Heart right ventricle (tissue), 16 donors: ENCODE measurements around the gene GFI1B. TPM values are rescaled to one million over a fixed set of nuclear protein-coding genes. Genes with fewer than 3 reads are reported as not detected.
"Not testable (repeated sequence)": the region's sequence is repeated elsewhere in the genome, so short reads cannot be mapped to it uniquely, and the experiment has no call there.

ENCODE experiments used
- ATAC-seq, 8 donors: fragments of 200-7000 bp; cut with Tn5 transposase; one replicate each; pipeline ENCODE4 v1.9.1; 2020; ENCODE audit warnings: mild to moderate bottlenecking in 8 of 8, moderate library complexity in 8 of 8, moderate number of reproducible peaks in 1 of 8
- DNase-seq, 2 donors: peaks; one replicate each; pipeline ENCODE4 v3.0.0-alpha.2; 2020
- H3K27ac ChIP-seq, 10 donors: fragments of 200-600 bp; sonication (generic) in 2 of 10; one replicate each; pipeline versions ENCODE4 v1.5.0 to v1.8.0; 2020 to 2022; ENCODE audit warnings: mild to moderate bottlenecking in 3 of 10
- H3K27me3 ChIP-seq, 7 donors: fragments of 200-600 bp; one replicate each; pipeline ENCODE4 v1.8.0; 2021 to 2022; ENCODE audit warnings: mild to moderate bottlenecking in 2 of 7
- H3K36me3 ChIP-seq, 9 donors: fragments of 200-600 bp; sonication (generic) in 1 of 9; one replicate each; pipeline versions ENCODE4 v1.5.0 to v1.8.0; 2020 to 2022; ENCODE audit warnings: mild to moderate bottlenecking in 2 of 9
- H3K4me1 ChIP-seq, 9 donors: fragments of 200-600 bp; sonication (generic) in 1 of 9; one replicate each; pipeline versions ENCODE4 v1.5.0 to v1.8.0; 2020 to 2022; ENCODE audit warnings: mild to moderate bottlenecking in 4 of 9
- H3K4me3 ChIP-seq, 10 donors: fragments of 200-600 bp; sonication (generic) in 2 of 10; one replicate each; pipeline versions ENCODE4 v1.5.0 to v1.8.0; 2020 to 2022; ENCODE audit warnings: mild to moderate bottlenecking in 7 of 10, moderate library complexity in 2 of 10
- H3K9me3 ChIP-seq, 11 donors: fragments of 200-600 bp in 10 of 11; sonication (generic) in 2 of 11; one replicate each; pipeline versions ENCODE4 v1.5.0 to v1.8.0; 2013 to 2022; ENCODE audit warnings: mild to moderate bottlenecking in 2 of 11, control low read depth in 1 of 11, moderate library complexity in 1 of 11
- WGBS, 2 donors: extraction: QIAGEN DNeasy Blood & Tissue Kit; methylation state at CpG; one replicate each; pipeline ENCODE4 v1.1.7; 2013; ENCODE audit warnings: inconsistent platforms in 1 of 2; 5-methylcytosine and 5-hydroxymethylcytosine counted together
- intact Hi-C, 10 donors: fragments of 100-400 bp; cut with DNase I; formaldehyde crosslinking; loops; one replicate each; pipeline versions ENCODE4 v1.11.1 to v1.14.2; 2022
- polyA plus RNA-seq, 2 donors: library from polyadenylated mRNA; stranded (reverse); fragments of 200-250 nt; gene quantifications; one replicate each; pipeline ENCODE4 v1.2.3, GENCODE V29; 2013
- total RNA-seq, 10 donors: library from RNA; stranded (reverse); fragmentation: NEBNext Ultra II Directional in 3 of 10; extraction: Animal tissue kit (Norgen Biotek cat#: 25700) in 3 of 10; gene quantifications; one replicate each; pipeline versions ENCODE4 v1.2.1 to v1.2.4, GENCODE V29; 2021 to 2023
- TF ChIP-seq, protein P1 (sequence below), 9 donors: fragments of 200-600 bp; sonication (generic) in 2 of 9; IDR thresholded peaks; one replicate each; pipeline versions ENCODE4 v1.5.0 to v1.8.0; 2021 to 2022; ENCODE audit warnings: antibody characterized with exemption in 9 of 9, mild to moderate bottlenecking in 5 of 9, moderate library complexity in 1 of 9
- donor health status: Arrhythmogenic right ventricular cardiomyopathy.
- donor health status: ischemic (EF 13 %, LVEDD 7.1; RV severe dilation, severe dysfunction).
- donor health status: healthy with polysubstance abuse.
- donor health status: DM: no; HTN: yes; CAD: no.
- donor health status: DM: no; HTN: no; CAD: no.
- donor health status: ischemic (EF 25% LVEDD 6.9; RV normal size, moderate dysfunction).
- donor health status: ischemic (EF 25% LVEDD 5.7; RV mildly dilated, moderate dysfunction).
- donor health status: healthy.
- donor health status: DM: yes; HTN: yes; CAD: no.
- donor health status: Ischemic cardiomyopathy.
- donor health status: ischemic (EF 35%, LVEDD 5.7; RV mildly dilated, moderate dysfunction).
- donor health status: nonischemic (EF 11% LVEDD 7.7; RV severe dilation, severe dysfunction).
- donor health status: DM: yes; HTN: yes; CAD: no.
- donor health status: PGD.
- donor health status: ischemic (EF 29% LVEDD 5.4; RV normal size, mild dysfunction).
- donor health status: nonischemic (EF 23%, LVEDD 6.1; RV moderate dilation, normal function).

The GFI1B gene
- total and polyA plus RNA-seq, 12 donors: 0.06 to 0.49 (median 0.24) TPM; not detected in 4

GRCh38 chr9:132957805-132958204, 20.7 kb upstream of the GFI1B start:
- TF ChIP-seq, protein P1, sequence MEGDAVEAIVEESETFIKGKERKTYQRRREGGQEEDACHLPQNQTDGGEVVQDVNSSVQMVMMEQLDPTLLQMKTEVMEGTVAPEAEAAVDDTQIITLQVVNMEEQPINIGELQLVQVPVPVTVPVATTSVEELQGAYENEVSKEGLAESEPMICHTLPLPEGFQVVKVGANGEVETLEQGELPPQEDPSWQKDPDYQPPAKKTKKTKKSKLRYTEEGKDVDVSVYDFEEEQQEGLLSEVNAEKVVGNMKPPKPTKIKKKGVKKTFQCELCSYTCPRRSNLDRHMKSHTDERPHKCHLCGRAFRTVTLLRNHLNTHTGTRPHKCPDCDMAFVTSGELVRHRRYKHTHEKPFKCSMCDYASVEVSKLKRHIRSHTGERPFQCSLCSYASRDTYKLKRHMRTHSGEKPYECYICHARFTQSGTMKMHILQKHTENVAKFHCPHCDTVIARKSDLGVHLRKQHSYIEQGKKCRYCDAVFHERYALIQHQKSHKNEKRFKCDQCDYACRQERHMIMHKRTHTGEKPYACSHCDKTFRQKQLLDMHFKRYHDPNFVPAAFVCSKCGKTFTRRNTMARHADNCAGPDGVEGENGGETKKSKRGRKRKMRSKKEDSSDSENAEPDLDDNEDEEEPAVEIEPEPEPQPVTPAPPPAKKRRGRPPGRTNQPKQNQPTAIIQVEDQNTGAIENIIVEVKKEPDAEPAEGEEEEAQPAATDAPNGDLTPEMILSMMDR (IDR thresholded peaks at IDR 0.05): no peak
- WGBS, 2 donors: 66 to 70% methylated on average over 6 of the region's 6 CpGs
- Histone ChIP-seq H3K36me3 (no peaks in the 10 kb centered on the region), H3K4me3 (no peak overlapping the region), H3K27me3 (peaks cover 0 to 5% (median 0%) of the 10 kb centered on the region in 7 donors), H3K4me1 (peaks cover 0 to 11% (median 0%) of the 10 kb centered on the region in 9 donors), H3K9me3 (peaks cover 0 to 26% (median 10%) of the 10 kb centered on the region in 11 donors), H3K27ac (no peak overlapping the region)
- no peak for ATAC-seq
- no peak for DNase-seq
- intact Hi-C loops: no loop called here

DNA sequence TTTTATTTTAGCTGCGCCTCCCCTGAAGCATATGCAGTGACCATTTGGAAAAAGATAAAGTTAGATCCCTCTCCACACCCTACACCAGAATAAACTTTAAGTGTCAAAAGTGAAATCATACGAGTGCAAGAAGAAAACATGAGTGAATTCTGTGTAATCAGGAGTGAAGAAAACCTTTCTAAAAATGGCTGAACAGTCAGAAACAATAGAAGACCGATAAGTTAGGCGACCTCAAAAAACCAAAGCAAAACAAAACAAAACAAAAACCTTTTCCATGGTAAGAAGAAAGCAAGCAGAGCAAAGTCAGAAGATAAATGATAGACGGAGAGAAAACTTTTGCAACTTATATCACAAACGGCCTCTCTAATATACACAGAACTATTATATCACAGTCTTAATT, 17.5 kb upstream of the GFI1B start:
- WGBS, 2 donors: 70 to 72% methylated on average over 6 of the region's 6 CpGs
- intact Hi-C loops: no loop called here
- Histone ChIP-seq H3K36me3 (no peaks in the 10 kb centered on the region), H3K9me3 (peaks cover 0 to 9% (median 0%) of the 10 kb centered on the region in 11 donors), H3K4me1 (peaks cover 0 to 11% (median 0%) of the 10 kb centered on the region in 9 donors), H3K27me3 (peaks cover 0 to 8% (median 5%) of the 10 kb centered on the region in 7 donors), H3K4me3 (no peak overlapping the region), H3K27ac (no peak overlapping the region)
- TF ChIP-seq, protein P1 (IDR thresholded peaks at IDR 0.05): no peak
- ATAC-seq (no peak), DNase-seq (no peak)

- H3K27me3 ChIP-seq: peaks cover 0 to 26% (median 12%) of the 10 kb centered on the region in 7 donors
These were observed 13.0 kb upstream of the GFI1B start for GRCh38 chr9:132965478-132965877.

DNA sequence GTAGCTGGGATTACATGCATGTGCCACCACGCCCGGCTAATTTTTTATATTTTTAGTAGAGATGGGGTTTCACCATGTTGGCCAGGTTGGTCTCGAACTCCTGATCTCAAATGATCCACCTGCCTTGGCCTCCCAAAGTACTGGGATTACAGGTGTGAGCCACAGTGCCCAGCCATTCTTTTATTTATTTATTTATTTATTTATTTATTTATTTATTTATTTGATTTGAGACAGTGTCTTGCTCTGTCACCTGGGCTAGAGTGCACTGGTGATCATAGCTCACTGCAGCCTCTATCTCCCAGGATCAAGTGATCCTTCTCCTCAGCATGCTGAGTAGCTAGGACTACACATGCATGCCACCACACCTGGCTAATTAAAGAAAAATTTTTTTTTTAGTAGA, 10.6 kb upstream of the GFI1B start:
- 92 to 97% methylated on average over 3 of the region's 3 CpGs for WGBS, 2 donors
- H3K36me3 ChIP-seq, intact Hi-C loops, H3K4me1 ChIP-seq, H3K27ac ChIP-seq, H3K4me3 ChIP-seq, DNase-seq, ATAC-seq, H3K9me3 ChIP-seq: not testable (repeated sequence)
- H3K27me3 ChIP-seq: peaks cover 0 to 29% (median 13%) of the 10 kb centered on the region in 7 donors

More at GRCh38 chr9:132965478-132965877, 13.0 kb upstream of the GFI1B start:
- Histone ChIP-seq H3K4me1 (no peaks in the 10 kb centered on the region), H3K9me3 (no peaks in the 10 kb centered on the region), H3K4me3 (no peak overlapping the region), H3K36me3 (no peaks in the 10 kb centered on the region), H3K27ac (no peak overlapping the region)
- ATAC-seq (peak in 2 of 8 donors; percentile 51 to 62), DNase-seq (no peak)
- intact Hi-C loops: no loop called here
- 82 to 88% methylated on average over 9 of the region's 9 CpGs for WGBS, 2 donors
- TF ChIP-seq, protein P1 (IDR thresholded peaks at IDR 0.05): no peak

DNA sequence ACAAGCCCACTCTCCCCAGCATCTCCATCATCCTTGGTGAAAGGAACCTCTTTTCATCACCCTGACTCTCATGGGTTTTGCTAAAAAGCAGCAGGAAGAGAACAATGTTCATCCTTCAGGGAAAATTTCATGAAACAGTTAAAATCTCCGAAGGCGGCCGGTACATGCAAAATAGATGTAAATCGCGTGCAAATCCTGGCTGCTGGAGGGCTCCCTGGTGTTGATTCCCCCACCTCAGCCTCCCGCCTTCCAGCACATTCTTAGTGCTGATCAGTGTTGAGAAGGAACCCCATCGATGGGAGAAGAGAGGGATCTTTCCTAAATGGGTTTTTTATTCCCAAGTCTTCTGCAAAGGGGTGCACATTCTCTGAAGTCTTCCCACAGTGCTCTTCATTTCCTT, 8.7 kb upstream of the GFI1B start:
- no peaks in the 10 kb centered on the region for H3K36me3 ChIP-seq
- ATAC-seq: no peak
- intact Hi-C loops: loop anchor here in 4 of 10 donors (5.0 to 10.0 kb wide), 4 partner anchors 165 to 555 kb away; partner anchors contain the start of gene CFAP77 (in 1 of the 4)
- 39 to 47% methylated on average over 7 of the region's 7 CpGs for WGBS, 2 donors
- no peak for DNase-seq
- peaks cover 0 to 41% (median 13%) of the 10 kb centered on the region in 7 donors for H3K27me3 ChIP-seq
- peaks cover 0 to 7% (median 3%) of the 10 kb centered on the region in 9 donors for H3K4me1 ChIP-seq
- H3K4me3 ChIP-seq: no peak overlapping the region
- no peaks in the 10 kb centered on the region for H3K9me3 ChIP-seq
- TF ChIP-seq, protein P1 (IDR thresholded peaks at IDR 0.05): no peak
- no peak overlapping the region for H3K27ac ChIP-seq
